ENCODE data around the gene LTB4R. TPM values are rescaled to one million over a fixed set of nuclear protein-coding genes. Genes with fewer than 3 reads are reported as not detected.

LTB4R gene
- polyA plus RNA-seq, 2 of the 4 experiments (the other 2 are of a cell fraction) = 8.3 to 10.2 TPM

GRCh38 chr14:24331731-24332267 lies 20.5 kb downstream of the LTB4R start:
- ChIA-PET CTCF (interaction anchor here (0.7 to 46.6 kb wide), 20 partner anchors 9 to 110 kb away, joined by 3 to 1142 read pairs (median 7); partner anchors contain the start of genes CBLN3, CIDEB, KHNYN and LTB4R), POLR2A (interaction anchor here (1.0 to 3.4 kb wide), 3 partner anchors 99 to 110 kb away, joined by 3 to 66 read pairs (median 4); partner anchors contain the start of genes CBLN3, KHNYN and SDR39U1)
- no peak for FAIRE-seq
- Histone ChIP-seq H3K4me2 (peak overlapping the region; percentile 76), H3K9me3 (no peaks in the 10 kb centered on the region), H3K4me3 (no peak overlapping the region), H3K4me1 (peaks cover 3% of the 10 kb centered on the region; the same call in 1 of the 3 replicates), H3K27ac (no peak overlapping the region)
- ATAC-seq = peak in 1 of 2 experiments; percentile 14; a peak in 3 of 6 replicates
- TF ChIP-seq RNF2 (IDR thresholded peaks at IDR 0.05; ENCODE audit: borderline replicate concordance, low read depth) (no peak), ESRRA (IDR thresholded peaks at IDR 0.05; ENCODE audit: borderline replicate concordance, low read length) (no peak), NPAS2 (CRISPR knock-in tag; IDR thresholded peaks at IDR 0.05; ENCODE audit: borderline replicate concordance) (no peak), CBX8 (IDR thresholded peaks at IDR 0.05) (no peak), HOXB5 (CRISPR knock-in tag; IDR thresholded peaks at IDR 0.05) (no peak), MAFK (IDR thresholded peaks at IDR 0.05; ENCODE audit: partially characterized antibody) (no peak), HOXB13 (CRISPR knock-in tag; IDR thresholded peaks at IDR 0.05; ENCODE audit: low read depth) (no peak), PHF8 (IDR thresholded peaks at IDR 0.05; ENCODE audit: borderline replicate concordance, low read depth) (no peak), POLR2A (IDR thresholded peaks at IDR 0.05; ENCODE audit: low read length) (no peak)
- WGBS (ENCODE audit: missing lambda C conversion rate) = 79% methylated on average over 20 of the region's 26 CpGs
- no peak for DNase-seq (ENCODE audit: low read depth in 1 of 2, low spot score in 1 of 2)

- H3K27ac ChIP-seq = peak overlapping the region in 1 of 2 experiments; percentile 45; a peak in 1 of 6 replicates
- no peaks in the 10 kb centered on the region for H3K9me3 ChIP-seq
- WGBS (ENCODE audit: missing lambda C conversion rate) = 46% methylated on average over 53 of the region's 56 CpGs
- no peak overlapping the region; the same call in 2 of the 3 replicates for H3K4me3 ChIP-seq
- peak overlapping the region; percentile 76 for H3K4me2 ChIP-seq
- CTCF ChIA-PET = interaction anchor here (0.7 to 46.6 kb wide), 35 partner anchors 8 to 98 kb away, joined by 3 to 1142 read pairs (median 7); partner anchors contain the start of genes CBLN3, CIDEB, KHNYN and LTB4R
- POLR2A ChIA-PET = interaction anchor here (1.0 to 3.4 kb wide), 5 partner anchors 98 to 110 kb away, joined by 3 to 66 read pairs (median 8); partner anchors contain the start of genes CBLN3, KHNYN and SDR39U1
- H3K4me1 ChIP-seq = peaks cover 3% of the 10 kb centered on the region; the same call in 1 of the 3 replicates
- DNase-seq (ENCODE audit: low read depth in 1 of 2, low spot score in 1 of 2) = peak; percentile 71 to 93
- FAIRE-seq = no peak
- TF ChIP-seq CTCF (IDR thresholded peaks at IDR 0.05) = peak; percentile 46
- peak in 1 of 2 experiments; percentile 70; a peak in 3 of 4 replicates for TF ChIP-seq CEBPB (IDR thresholded peaks at IDR 0.05)
- TF ChIP-seq MAX (IDR thresholded peaks at IDR 0.05) = peak; percentile 34; the same call in 1 of the 2 replicates
- TF ChIP-seq RAD21 (conservative IDR thresholded peaks at IDR 0.05 in 1 of 2, IDR thresholded peaks at IDR 0.05 in 1 of 2) = peak in 1 of 2 experiments; percentile 46; a peak in 3 of 5 replicates
- no peak for TF ChIP-seq PHF8 (IDR thresholded peaks at IDR 0.05; ENCODE audit: borderline replicate concordance, low read depth)
- TF ChIP-seq HEYL (CRISPR knock-in tag; IDR thresholded peaks at IDR 0.05) = no peak
- no peak for TF ChIP-seq CBX8 (IDR thresholded peaks at IDR 0.05)
- peak; percentile 30; the same call in 2 of the 3 replicates for TF ChIP-seq SMC3 (IDR thresholded peaks at IDR 0.05)
- ATAC-seq = peak; percentile 71 to 84
Observed at GRCh38 chr14:24332268-24332993, 21.1 kb downstream of the LTB4R start.

- H3K27ac ChIP-seq = peak within 1 kb of the TSS in 1 of 2 experiments; percentile 71; a peak in 2 of 6 replicates
- H3K4me1 ChIP-seq = peaks cover 3% of the 10 kb centered on the region; the same call in 1 of the 3 replicates
- ATAC-seq (no peak), FAIRE-seq (no peak), DNase-seq (ENCODE audit: low read depth in 1 of 2, low spot score in 1 of 2) (no peak)
- H3K9me3 ChIP-seq = no peaks in the 10 kb centered on the region
- CTCF ChIA-PET = interaction anchor here (0.6 to 46.6 kb wide), 20 partner anchors 11 to 106 kb away, joined by 3 to 1142 read pairs (median 24); partner anchors contain the start of genes CBLN3, CIDEB, KHNYN and LTB4R
- 88% methylated on average over 64 of the region's 65 CpGs for WGBS (ENCODE audit: missing lambda C conversion rate)
- no peak within 1 kb of the TSS for H3K4me3 ChIP-seq
- POLR2A ChIA-PET = interaction anchor here (2.0 kb wide), 1 partner anchor 107 kb away, joined by 8 read pairs; the partner anchor contains the start of gene SDR39U1
- TF ChIP-seq RAD21 (conservative IDR thresholded peaks at IDR 0.05 in 1 of 2, IDR thresholded peaks at IDR 0.05 in 1 of 2) (no peak), NPAS2 (CRISPR knock-in tag; IDR thresholded peaks at IDR 0.05; ENCODE audit: borderline replicate concordance) (no peak), RFX5 (IDR thresholded peaks at IDR 0.05) (no peak), MYC (IDR thresholded peaks at IDR 0.05; ENCODE audit: borderline replicate concordance, low read length) (no peak), RCOR1 (IDR thresholded peaks at IDR 0.05; ENCODE audit: low read depth, low read length) (no peak), KDM5A (IDR thresholded peaks at IDR 0.05) (no peak), POLR2AphosphoS2 (conservative IDR thresholded peaks at IDR 0.05; ENCODE audit: low read length) (no peak), HOXA7 (CRISPR knock-in tag; IDR thresholded peaks at IDR 0.05) (no peak)
- peak within 1 kb of the TSS; percentile 62 for H3K4me2 ChIP-seq
Observed at GRCh38 chr14:24334431-24335291, 23.4 kb downstream of the LTB4R start, which contains the start of gene ADCY4. Gene ADCY4, minus strand, starts transcription at chr14:24335071. Its CDS starts 419 bp downstream, at chr14:24334652.
